ENCODE data around the gene PCMTD2. TPM values are rescaled to one million over a fixed set of nuclear protein-coding genes. Genes with fewer than 3 reads are reported as not detected.

Gene PCMTD2
- total RNA-seq, 2 donors from 2014 or later = 83.3 to 180 TPM

- Histone ChIP-seq H3K36me3 (peaks cover 8% of the 10 kb centered on the region), H3K4me1 (peaks cover 0 to 36% of the 10 kb centered on the region in 2 donors), H3K4me3 (no peak overlapping the region), H3K27ac (peak overlapping the region; percentile 19 to 69), H3K9me3 (no peaks in the 10 kb centered on the region), H3K27me3 (no peaks in the 10 kb centered on the region)
- TF ChIP-seq, protein P1, sequence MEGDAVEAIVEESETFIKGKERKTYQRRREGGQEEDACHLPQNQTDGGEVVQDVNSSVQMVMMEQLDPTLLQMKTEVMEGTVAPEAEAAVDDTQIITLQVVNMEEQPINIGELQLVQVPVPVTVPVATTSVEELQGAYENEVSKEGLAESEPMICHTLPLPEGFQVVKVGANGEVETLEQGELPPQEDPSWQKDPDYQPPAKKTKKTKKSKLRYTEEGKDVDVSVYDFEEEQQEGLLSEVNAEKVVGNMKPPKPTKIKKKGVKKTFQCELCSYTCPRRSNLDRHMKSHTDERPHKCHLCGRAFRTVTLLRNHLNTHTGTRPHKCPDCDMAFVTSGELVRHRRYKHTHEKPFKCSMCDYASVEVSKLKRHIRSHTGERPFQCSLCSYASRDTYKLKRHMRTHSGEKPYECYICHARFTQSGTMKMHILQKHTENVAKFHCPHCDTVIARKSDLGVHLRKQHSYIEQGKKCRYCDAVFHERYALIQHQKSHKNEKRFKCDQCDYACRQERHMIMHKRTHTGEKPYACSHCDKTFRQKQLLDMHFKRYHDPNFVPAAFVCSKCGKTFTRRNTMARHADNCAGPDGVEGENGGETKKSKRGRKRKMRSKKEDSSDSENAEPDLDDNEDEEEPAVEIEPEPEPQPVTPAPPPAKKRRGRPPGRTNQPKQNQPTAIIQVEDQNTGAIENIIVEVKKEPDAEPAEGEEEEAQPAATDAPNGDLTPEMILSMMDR (IDR thresholded peaks at IDR 0.05) = no peak
- no peak for DNase-seq (ENCODE audit: low spot score)
Measured at GRCh38 chr20:64271636-64272035, 16.1 kb downstream of the PCMTD2 start.

DNA sequence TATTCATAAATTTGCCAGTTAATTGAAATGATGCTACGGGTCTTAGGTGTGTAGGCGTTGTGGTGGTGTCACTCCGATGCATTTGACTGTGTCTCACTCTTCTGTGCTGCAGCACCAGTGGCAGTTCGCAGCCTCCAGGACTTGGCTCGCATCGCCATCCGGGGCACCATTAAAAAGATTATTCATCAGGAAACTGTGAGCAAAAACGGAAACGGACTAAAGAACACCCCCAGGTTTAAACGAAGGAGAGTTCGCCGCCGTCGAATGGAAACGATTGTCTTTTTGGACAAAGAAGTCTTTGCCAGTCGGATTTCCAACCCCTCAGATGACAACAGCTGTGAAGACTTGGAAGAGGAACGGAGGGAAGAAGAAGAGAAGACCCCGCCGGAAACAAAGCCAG lies 17.6 kb downstream of the PCMTD2 start:
- Histone ChIP-seq H3K36me3 (peaks cover 8% of the 10 kb centered on the region), H3K27ac (no peak overlapping the region), H3K4me1 (peaks cover 0 to 22% of the 10 kb centered on the region in 2 donors), H3K27me3 (no peaks in the 10 kb centered on the region), H3K4me3 (no peak overlapping the region), H3K9me3 (no peaks in the 10 kb centered on the region)
- TF ChIP-seq, protein P1 (IDR thresholded peaks at IDR 0.05) = no peak
- no peak for DNase-seq (ENCODE audit: low spot score)

- TF ChIP-seq, protein P1 (IDR thresholded peaks at IDR 0.05) = no peak
- peaks cover 8% of the 10 kb centered on the region for H3K36me3 ChIP-seq
Measured at GRCh38 chr20:64276817-64277216, 21.3 kb downstream of the PCMTD2 start.

DNA sequence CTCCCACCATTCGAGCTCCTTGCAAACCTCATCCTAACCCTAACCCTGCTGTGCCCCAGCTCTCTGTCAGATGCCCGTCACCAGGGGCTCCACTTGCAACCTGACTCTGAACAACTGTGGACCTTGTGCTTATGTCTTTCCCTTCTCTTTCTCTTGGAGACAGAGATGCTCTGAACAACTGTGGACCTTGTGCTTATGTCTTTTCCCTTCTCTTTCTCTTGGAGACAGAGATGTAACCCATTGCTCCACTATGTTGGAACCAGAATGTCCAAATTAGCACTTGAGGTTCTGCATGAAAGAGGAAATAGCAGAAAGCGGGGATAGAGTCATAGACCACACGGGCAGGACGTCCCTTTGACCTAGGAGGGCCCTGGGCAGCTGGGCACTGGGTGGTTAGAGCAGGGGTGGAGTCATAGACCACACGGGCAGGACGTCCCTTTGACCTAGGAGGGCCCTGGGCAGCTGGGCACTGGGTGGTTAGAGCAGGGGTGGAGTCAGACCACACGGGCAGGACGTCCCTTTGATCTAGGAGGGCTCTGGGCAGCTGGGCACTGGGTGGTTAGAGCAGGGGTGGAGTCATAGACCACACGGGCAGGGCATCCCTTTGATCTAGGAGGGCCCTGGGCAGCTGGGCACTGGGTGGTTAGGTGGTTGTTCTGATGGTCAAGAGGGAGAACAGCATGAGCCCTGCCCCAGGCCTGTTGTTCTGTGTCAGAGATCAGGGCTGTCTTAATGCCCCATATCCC lies 22.2 kb downstream of the PCMTD2 start:
- no peak for DNase-seq (ENCODE audit: low spot score)

More at GRCh38 chr20:64276817-64277216, 21.3 kb downstream of the PCMTD2 start:
- Histone ChIP-seq H3K27ac (no peak overlapping the region), H3K4me3 (no peak overlapping the region), H3K4me1 (no peaks in the 10 kb centered on the region), H3K9me3 (no peaks in the 10 kb centered on the region), H3K27me3 (no peaks in the 10 kb centered on the region)
- no peak for DNase-seq (ENCODE audit: low spot score)

GRCh38 chr20:64278317-64278681 lies 22.8 kb downstream of the PCMTD2 start:
- H3K4me1 ChIP-seq = no peaks in the 10 kb centered on the region
- no peaks in the 10 kb centered on the region for H3K27me3 ChIP-seq
- H3K36me3 ChIP-seq = peaks cover 8% of the 10 kb centered on the region
- no peak overlapping the region for H3K4me3 ChIP-seq
- H3K9me3 ChIP-seq = no peaks in the 10 kb centered on the region
- TF ChIP-seq, protein P1 (IDR thresholded peaks at IDR 0.05) = no peak
- no peak for DNase-seq (ENCODE audit: low spot score)
- no peak overlapping the region for H3K27ac ChIP-seq

More for the DNA sequence above, 22.2 kb downstream of the PCMTD2 start:
- H3K27me3 ChIP-seq = no peaks in the 10 kb centered on the region
- no peak overlapping the region for H3K27ac ChIP-seq
- TF ChIP-seq, protein P1 (IDR thresholded peaks at IDR 0.05) = no peak
- H3K36me3 ChIP-seq = peaks cover 8% of the 10 kb centered on the region
- no peaks in the 10 kb centered on the region for H3K4me1 ChIP-seq
- no peak overlapping the region for H3K4me3 ChIP-seq
- H3K9me3 ChIP-seq = no peaks in the 10 kb centered on the region

Measured in right atrium auricular region (tissue), 2 donors.